GM23338 (cell line): ENCODE data around the gene TNFRSF21. TPM values are rescaled to one million over a fixed set of nuclear protein-coding genes. Genes with fewer than 3 reads are reported as not detected.

Experiments
- ATAC-seq: fragments of 200-7000 bp; cut with Tn5 transposase; 3 replicates; pipeline ENCODE4 v1.9.1; 2020
- DNase-seq: peaks from one replicate; pipeline ENCODE4 v3.0.0-alpha.2; 2015; ENCODE audit warnings: low spot score
- H2AFZ ChIP-seq: fragments of 200-600 bp; sonication (generic); 2 replicates; pipeline ENCODE4 v1.8.0; 2016; ENCODE audit warnings: antibody characterized with exemption, mild to moderate bottlenecking, moderate library complexity
- H3F3A ChIP-seq: fragments of 200-600 bp; sonication (generic); replicated peaks from 2 replicates; pipeline ENCODE4 v1.8.0; 2017; ENCODE audit warnings: antibody characterized with exemption, mixed run types, low read depth
- H3K27ac ChIP-seq: fragments of 200-600 bp; sonication (generic); 2 replicates; pipeline ENCODE4 v1.6.1; 2016; ENCODE audit warnings: low read depth
- H3K27me3 ChIP-seq: fragments of 200-600 bp; sonication (generic); 2 replicates; pipeline ENCODE4 v1.8.0; 2016; ENCODE audit warnings: mild to moderate bottlenecking, mixed run types, moderate library complexity; ENCODE audit not compliant: insufficient read depth
- H3K36me3 ChIP-seq: fragments of 200-600 bp; sonication (generic); 2 replicates; pipeline ENCODE4 v1.8.0; 2016; ENCODE audit warnings: mild to moderate bottlenecking; ENCODE audit not compliant: insufficient read depth
- H3K4me1 ChIP-seq: fragments of 200-600 bp; sonication (generic); 2 replicates; pipeline ENCODE4 v1.8.0; 2016; ENCODE audit warnings: mild to moderate bottlenecking, moderate library complexity; ENCODE audit not compliant: insufficient read depth
- H3K4me2 ChIP-seq: fragments of 200-600 bp; sonication (generic); 2 replicates; pipeline ENCODE4 v1.7.1; 2017; ENCODE audit warnings: mixed run types
- H3K4me3 ChIP-seq: fragments of 200-600 bp; sonication (generic); 2 replicates; pipeline ENCODE4 v1.6.1; 2016; ENCODE audit warnings: mixed run types
- H3K79me2 ChIP-seq: fragments of 200-600 bp; sonication (generic); replicated peaks from 2 replicates; pipeline ENCODE4 v1.8.0; 2017; ENCODE audit warnings: mild to moderate bottlenecking; ENCODE audit not compliant: insufficient read depth
- H3K9me2 ChIP-seq: fragments of 200-600 bp; sonication (generic); 2 replicates; pipeline ENCODE4 v1.8.0; 2017; ENCODE audit not compliant: insufficient read depth
- H4K20me1 ChIP-seq: fragments of 200-600 bp; sonication (generic); replicated peaks from 2 replicates; pipeline ENCODE4 v1.8.0; 2017; ENCODE audit warnings: mild to moderate bottlenecking; ENCODE audit not compliant: insufficient read depth
- H3K27ac Mint-ChIP-seq: 2 replicates; pipeline ENCODE4 v1.8.0; 2020; ENCODE audit warnings: inconsistent platforms, mild to moderate bottlenecking, moderate library complexity, mixed read lengths
- H3K27me3 Mint-ChIP-seq: 3 replicates; pipeline ENCODE4 v1.8.0; 2022; ENCODE audit warnings: low read depth, mild to moderate bottlenecking, moderate library complexity, mixed read lengths, inconsistent platforms; ENCODE audit not compliant: insufficient read depth, poor library complexity
- H3K36me3 Mint-ChIP-seq: 3 replicates; pipeline ENCODE4 v1.8.0; 2021; ENCODE audit warnings: low read depth, mild to moderate bottlenecking, inconsistent platforms, moderate library complexity, mixed read lengths
- H3K4me1 Mint-ChIP-seq: 3 replicates; pipeline ENCODE4 v1.8.0; 2020; ENCODE audit warnings: mild to moderate bottlenecking, inconsistent platforms, mixed read lengths
- H3K4me3 Mint-ChIP-seq: 3 replicates; pipeline ENCODE4 v1.8.0; 2021; ENCODE audit warnings: moderate library complexity, mild to moderate bottlenecking, inconsistent platforms, mixed read lengths
- H3K9me3 Mint-ChIP-seq: 3 replicates; pipeline ENCODE4 v1.8.0; 2020; ENCODE audit warnings: moderate library complexity, mild to moderate bottlenecking, inconsistent platforms, mixed read lengths
- EZH2 ChIP-seq: fragments of 200-600 bp; sonication (generic); IDR thresholded peaks from one replicate; pipeline ENCODE4 v1.8.0; 2017; ENCODE audit warnings: antibody characterized with exemption, mild to moderate bottlenecking, low read depth; ENCODE audit not compliant: unreplicated experiment
- EZH2phosphoT487 ChIP-seq: fragments of 200-600 bp; sonication (generic); IDR thresholded peaks from one replicate; pipeline ENCODE4 v1.8.1; 2018; ENCODE audit warnings: antibody characterized with exemption; ENCODE audit not compliant: unreplicated experiment
- JUNB ChIP-seq: IDR thresholded peaks from one replicate; pipeline ENCODE4 v1.6.1; 2016; ENCODE audit warnings: antibody characterized with exemption; ENCODE audit not compliant: unreplicated experiment
- NANOG ChIP-seq: IDR thresholded peaks from 2 replicates; pipeline ENCODE4 v1.6.1; 2016; ENCODE audit warnings: antibody characterized with exemption, borderline replicate concordance
- STAT1 ChIP-seq: IDR thresholded peaks from one replicate; pipeline ENCODE4 v1.6.1; 2016; ENCODE audit warnings: antibody characterized with exemption; ENCODE audit not compliant: unreplicated experiment
- ZNF331 ChIP-seq: fragments of 250-450 bp; sonication (Bioruptor Pico); IDR thresholded peaks from 2 replicates; pipeline ENCODE4 v1.5.0; 2020; ENCODE audit warnings: low read depth, mild to moderate bottlenecking, moderate library complexity
- polyA plus RNA-seq: library from polyadenylated mRNA; unstranded; fragments of >200 nt; fragmentation: Nextera tagmentation; extraction: Ambion mirVana; gene quantifications from 2 replicates; pipeline ENCODE4 v1.2.1, GENCODE V29; 2016
- total RNA-seq: library from RNA; depleted of rRNA; stranded (reverse); fragments of >200 nt; shearing (Covaris generic); gene quantifications from 2 replicates; pipeline ENCODE4 v1.2.3, GENCODE V29; 2014
- TF ChIP-seq, protein P1 (sequence below): IDR thresholded peaks from 2 replicates; pipeline ENCODE4 v1.6.1; 2016; ENCODE audit warnings: antibody characterized with exemption
- TF ChIP-seq, protein P2 (sequence below): fragments of 250-450 bp; sonication (Bioruptor Pico); IDR thresholded peaks from 2 replicates; pipeline ENCODE4 v1.5.0; 2020; ENCODE audit warnings: mild to moderate bottlenecking, moderate library complexity
- TF ChIP-seq, protein P3 (sequence below): IDR thresholded peaks from one replicate; pipeline ENCODE4 v1.6.1; 2018; ENCODE audit warnings: antibody characterized with exemption; ENCODE audit not compliant: unreplicated experiment
- TF ChIP-seq, protein P4 (sequence below), 2 experiments: fragments of 200-600 bp in 1 of 2; sonication (generic) in 1 of 2; conservative IDR thresholded peaks; 2 replicates each; pipeline versions ENCODE4 v1.5.1 to v1.6.1; 2016 to 2017; ENCODE audit warnings: antibody characterized with exemption in 2 of 2, low read depth in 2 of 2, mild to moderate bottlenecking in 2 of 2, moderate library complexity in 1 of 2

The TNFRSF21 gene
- total and polyA plus RNA-seq, 2 experiments from 2014 or later: 22.1 to 48.1 TPM

DNA sequence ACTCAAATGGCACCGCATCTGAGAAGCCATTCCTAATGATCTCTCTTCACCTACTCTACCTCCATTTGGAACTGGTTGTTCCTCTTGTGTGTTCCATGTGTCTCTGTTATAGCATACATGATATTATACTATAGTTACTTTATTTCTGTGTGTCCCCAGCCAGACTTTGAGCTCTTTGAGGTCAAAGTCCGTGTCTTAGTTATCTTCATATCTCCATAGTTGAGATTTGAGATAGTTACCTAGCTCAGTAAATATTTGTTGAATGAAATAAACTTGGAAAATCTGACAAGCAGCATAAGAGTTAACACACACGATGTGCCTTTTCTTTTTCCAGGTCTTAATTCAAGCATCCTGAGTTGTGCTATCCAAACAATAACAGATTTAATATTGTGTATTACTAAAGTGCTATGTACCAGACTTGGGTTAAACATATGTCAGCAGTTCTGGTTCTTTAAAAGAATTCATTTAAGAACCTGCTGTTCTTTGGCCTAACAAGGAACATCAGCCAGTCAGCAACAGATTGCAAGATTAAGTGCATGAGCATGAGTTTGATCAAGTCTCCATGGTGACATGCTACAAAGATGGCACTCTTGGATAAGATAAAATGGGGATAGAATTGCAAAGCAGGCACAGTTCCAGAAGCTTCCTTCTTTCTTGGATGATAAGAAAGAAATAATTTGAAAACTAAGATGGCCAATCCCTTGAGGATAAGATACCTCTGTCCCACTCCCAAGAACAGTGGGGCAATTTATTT, 8.7 kb upstream of the TNFRSF21 start:
- Mint-ChIP-seq H3K36me3 (peaks cover 15% of the 10 kb centered on the region; the same call in 2 of the 3 replicates), H3K4me1 (peaks cover under 1% of the 10 kb centered on the region; the same call in 1 of the 3 replicates), H3K27me3 (no peaks in the 10 kb centered on the region), H3K27ac (no peak overlapping the region), H3K4me3 (no peak overlapping the region), H3K9me3 (peaks cover 30% of the 10 kb centered on the region)
- ATAC-seq (no peak), DNase-seq (no peak)
- Histone ChIP-seq H3K27me3 (no peaks in the 10 kb centered on the region), H3K36me3 (no peaks in the 10 kb centered on the region), H4K20me1 (no peaks in the 10 kb centered on the region), H3F3A (no peaks in the 10 kb centered on the region), H2AFZ (no peak overlapping the region; the same call in 1 of the 2 replicates), H3K27ac (no peak overlapping the region), H3K9me2 (peaks cover 10% of the 10 kb centered on the region; the same call in 1 of the 2 replicates), H3K79me2 (no peaks in the 10 kb centered on the region), H3K4me3 (no peak overlapping the region), H3K4me1 (peaks cover 5% of the 10 kb centered on the region), H3K4me2 (no peak overlapping the region)
- TF ChIP-seq, protein P1, sequence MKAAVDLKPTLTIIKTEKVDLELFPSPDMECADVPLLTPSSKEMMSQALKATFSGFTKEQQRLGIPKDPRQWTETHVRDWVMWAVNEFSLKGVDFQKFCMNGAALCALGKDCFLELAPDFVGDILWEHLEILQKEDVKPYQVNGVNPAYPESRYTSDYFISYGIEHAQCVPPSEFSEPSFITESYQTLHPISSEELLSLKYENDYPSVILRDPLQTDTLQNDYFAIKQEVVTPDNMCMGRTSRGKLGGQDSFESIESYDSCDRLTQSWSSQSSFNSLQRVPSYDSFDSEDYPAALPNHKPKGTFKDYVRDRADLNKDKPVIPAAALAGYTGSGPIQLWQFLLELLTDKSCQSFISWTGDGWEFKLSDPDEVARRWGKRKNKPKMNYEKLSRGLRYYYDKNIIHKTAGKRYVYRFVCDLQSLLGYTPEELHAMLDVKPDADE: no peak
- TF ChIP-seq STAT1 (no peak), NANOG (no peak), EZH2 (no peak), EZH2phosphoT487 (no peak), JUNB (no peak), ZNF331 (CRISPR knock-in tag) (no peak)
- TF ChIP-seq, protein P2, sequence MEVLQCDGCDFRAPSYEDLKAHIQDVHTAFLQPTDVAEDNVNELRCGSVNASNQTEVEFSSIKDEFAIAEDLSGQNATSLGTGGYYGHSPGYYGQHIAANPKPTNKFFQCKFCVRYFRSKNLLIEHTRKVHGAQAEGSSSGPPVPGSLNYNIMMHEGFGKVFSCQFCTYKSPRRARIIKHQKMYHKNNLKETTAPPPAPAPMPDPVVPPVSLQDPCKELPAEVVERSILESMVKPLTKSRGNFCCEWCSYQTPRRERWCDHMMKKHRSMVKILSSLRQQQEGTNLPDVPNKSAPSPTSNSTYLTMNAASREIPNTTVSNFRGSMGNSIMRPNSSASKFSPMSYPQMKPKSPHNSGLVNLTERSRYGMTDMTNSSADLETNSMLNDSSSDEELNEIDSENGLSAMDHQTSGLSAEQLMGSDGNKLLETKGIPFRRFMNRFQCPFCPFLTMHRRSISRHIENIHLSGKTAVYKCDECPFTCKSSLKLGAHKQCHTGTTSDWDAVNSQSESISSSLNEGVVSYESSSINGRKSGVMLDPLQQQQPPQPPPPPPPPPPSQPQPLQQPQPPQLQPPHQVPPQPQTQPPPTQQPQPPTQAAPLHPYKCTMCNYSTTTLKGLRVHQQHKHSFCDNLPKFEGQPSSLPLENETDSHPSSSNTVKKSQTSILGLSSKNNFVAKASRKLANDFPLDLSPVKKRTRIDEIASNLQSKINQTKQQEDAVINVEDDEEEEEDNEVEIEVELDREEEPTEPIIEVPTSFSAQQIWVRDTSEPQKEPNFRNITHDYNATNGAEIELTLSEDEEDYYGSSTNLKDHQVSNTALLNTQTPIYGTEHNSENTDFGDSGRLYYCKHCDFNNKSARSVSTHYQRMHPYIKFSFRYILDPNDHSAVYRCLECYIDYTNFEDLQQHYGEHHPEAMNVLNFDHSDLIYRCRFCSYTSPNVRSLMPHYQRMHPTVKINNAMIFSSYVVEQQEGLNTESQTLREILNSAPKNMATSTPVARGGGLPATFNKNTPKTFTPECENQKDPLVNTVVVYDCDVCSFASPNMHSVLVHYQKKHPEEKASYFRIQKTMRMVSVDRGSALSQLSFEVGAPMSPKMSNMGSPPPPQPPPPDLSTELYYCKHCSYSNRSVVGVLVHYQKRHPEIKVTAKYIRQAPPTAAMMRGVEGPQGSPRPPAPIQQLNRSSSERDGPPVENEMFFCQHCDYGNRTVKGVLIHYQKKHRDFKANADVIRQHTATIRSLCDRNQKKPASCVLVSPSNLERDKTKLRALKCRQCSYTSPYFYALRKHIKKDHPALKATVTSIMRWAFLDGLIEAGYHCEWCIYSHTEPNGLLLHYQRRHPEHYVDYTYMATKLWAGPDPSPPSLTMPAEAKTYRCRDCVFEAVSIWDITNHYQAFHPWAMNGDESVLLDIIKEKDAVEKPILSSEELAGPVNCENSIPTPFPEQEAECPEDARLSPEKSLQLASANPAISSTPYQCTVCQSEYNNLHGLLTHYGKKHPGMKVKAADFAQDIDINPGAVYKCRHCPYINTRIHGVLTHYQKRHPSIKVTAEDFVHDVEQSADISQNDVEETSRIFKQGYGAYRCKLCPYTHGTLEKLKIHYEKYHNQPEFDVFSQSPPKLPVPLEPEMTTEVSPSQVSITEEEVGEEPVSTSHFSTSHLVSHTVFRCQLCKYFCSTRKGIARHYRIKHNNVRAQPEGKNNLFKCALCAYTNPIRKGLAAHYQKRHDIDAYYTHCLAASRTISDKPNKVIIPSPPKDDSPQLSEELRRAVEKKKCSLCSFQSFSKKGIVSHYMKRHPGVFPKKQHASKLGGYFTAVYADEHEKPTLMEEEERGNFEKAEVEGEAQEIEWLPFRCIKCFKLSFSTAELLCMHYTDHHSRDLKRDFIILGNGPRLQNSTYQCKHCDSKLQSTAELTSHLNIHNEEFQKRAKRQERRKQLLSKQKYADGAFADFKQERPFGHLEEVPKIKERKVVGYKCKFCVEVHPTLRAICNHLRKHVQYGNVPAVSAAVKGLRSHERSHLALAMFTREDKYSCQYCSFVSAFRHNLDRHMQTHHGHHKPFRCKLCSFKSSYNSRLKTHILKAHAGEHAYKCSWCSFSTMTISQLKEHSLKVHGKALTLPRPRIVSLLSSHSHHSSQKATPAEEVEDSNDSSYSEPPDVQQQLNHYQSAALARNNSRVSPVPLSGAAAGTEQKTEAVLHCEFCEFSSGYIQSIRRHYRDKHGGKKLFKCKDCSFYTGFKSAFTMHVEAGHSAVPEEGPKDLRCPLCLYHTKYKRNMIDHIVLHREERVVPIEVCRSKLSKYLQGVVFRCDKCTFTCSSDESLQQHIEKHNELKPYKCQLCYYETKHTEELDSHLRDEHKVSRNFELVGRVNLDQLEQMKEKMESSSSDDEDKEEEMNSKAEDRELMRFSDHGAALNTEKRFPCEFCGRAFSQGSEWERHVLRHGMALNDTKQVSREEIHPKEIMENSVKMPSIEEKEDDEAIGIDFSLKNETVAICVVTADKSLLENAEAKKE (CRISPR knock-in tag): no peak
- TF ChIP-seq, protein P3, sequence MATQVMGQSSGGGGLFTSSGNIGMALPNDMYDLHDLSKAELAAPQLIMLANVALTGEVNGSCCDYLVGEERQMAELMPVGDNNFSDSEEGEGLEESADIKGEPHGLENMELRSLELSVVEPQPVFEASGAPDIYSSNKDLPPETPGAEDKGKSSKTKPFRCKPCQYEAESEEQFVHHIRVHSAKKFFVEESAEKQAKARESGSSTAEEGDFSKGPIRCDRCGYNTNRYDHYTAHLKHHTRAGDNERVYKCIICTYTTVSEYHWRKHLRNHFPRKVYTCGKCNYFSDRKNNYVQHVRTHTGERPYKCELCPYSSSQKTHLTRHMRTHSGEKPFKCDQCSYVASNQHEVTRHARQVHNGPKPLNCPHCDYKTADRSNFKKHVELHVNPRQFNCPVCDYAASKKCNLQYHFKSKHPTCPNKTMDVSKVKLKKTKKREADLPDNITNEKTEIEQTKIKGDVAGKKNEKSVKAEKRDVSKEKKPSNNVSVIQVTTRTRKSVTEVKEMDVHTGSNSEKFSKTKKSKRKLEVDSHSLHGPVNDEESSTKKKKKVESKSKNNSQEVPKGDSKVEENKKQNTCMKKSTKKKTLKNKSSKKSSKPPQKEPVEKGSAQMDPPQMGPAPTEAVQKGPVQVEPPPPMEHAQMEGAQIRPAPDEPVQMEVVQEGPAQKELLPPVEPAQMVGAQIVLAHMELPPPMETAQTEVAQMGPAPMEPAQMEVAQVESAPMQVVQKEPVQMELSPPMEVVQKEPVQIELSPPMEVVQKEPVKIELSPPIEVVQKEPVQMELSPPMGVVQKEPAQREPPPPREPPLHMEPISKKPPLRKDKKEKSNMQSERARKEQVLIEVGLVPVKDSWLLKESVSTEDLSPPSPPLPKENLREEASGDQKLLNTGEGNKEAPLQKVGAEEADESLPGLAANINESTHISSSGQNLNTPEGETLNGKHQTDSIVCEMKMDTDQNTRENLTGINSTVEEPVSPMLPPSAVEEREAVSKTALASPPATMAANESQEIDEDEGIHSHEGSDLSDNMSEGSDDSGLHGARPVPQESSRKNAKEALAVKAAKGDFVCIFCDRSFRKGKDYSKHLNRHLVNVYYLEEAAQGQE: no peak
- TF ChIP-seq, protein P4, sequence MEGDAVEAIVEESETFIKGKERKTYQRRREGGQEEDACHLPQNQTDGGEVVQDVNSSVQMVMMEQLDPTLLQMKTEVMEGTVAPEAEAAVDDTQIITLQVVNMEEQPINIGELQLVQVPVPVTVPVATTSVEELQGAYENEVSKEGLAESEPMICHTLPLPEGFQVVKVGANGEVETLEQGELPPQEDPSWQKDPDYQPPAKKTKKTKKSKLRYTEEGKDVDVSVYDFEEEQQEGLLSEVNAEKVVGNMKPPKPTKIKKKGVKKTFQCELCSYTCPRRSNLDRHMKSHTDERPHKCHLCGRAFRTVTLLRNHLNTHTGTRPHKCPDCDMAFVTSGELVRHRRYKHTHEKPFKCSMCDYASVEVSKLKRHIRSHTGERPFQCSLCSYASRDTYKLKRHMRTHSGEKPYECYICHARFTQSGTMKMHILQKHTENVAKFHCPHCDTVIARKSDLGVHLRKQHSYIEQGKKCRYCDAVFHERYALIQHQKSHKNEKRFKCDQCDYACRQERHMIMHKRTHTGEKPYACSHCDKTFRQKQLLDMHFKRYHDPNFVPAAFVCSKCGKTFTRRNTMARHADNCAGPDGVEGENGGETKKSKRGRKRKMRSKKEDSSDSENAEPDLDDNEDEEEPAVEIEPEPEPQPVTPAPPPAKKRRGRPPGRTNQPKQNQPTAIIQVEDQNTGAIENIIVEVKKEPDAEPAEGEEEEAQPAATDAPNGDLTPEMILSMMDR (conservative IDR thresholded peaks at IDR 0.05; ENCODE audit: low read depth in 2 of 2): no peak
